Measurements from ENCODE around the gene GADD45G. TPM values are rescaled to one million over a fixed set of nuclear protein-coding genes. Genes with fewer than 3 reads are reported as not detected.

GADD45G gene
- total and polyA plus RNA-seq, 2 of the 8 experiments (the other 6 are each of a cell fraction or from before 2014, with no cell fraction given): 7.0 to 11.4 TPM

DNA sequence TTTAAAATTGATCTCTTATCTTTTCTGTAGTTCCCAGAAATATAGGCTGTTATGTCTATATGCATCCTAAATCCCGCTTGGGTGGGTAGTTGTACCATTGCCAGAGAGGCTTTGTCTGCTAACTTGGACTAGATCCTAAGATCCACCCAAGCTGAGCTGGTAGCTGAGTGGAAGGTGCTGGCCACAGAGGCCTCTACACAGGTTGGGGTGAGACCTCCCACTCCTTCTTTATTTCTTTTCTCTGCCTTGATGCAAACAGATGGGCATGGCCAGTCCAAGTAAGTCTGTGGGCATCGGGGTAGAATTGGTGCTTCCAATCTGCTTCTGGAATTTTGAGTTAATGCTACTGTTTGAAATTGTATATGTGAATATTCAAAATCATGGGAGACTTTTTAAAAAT, 14.4 kb upstream of the GADD45G start (continued):
- TF ChIP-seq NANOG (IDR thresholded peaks at IDR 0.05; ENCODE audit: insufficient read depth, low read depth, low read length, poor library complexity, severe bottlenecking): no peak
- no peak for TF ChIP-seq CREB1 (IDR thresholded peaks at IDR 0.05)
- TF ChIP-seq, protein P1, sequence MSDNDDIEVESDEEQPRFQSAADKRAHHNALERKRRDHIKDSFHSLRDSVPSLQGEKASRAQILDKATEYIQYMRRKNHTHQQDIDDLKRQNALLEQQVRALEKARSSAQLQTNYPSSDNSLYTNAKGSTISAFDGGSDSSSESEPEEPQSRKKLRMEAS (IDR thresholded peaks at IDR 0.05): no peak
- TF ChIP-seq EZH2 (IDR thresholded peaks at IDR 0.05; ENCODE audit: low read depth, low read length, severe bottlenecking): no peak
- no peak for TF ChIP-seq CBX8 (IDR thresholded peaks at IDR 0.05; ENCODE audit: borderline replicate concordance, low read depth, low read length)
